ENCODE results near the gene BAIAP2L1.

The BAIAP2L1 gene

DNA sequence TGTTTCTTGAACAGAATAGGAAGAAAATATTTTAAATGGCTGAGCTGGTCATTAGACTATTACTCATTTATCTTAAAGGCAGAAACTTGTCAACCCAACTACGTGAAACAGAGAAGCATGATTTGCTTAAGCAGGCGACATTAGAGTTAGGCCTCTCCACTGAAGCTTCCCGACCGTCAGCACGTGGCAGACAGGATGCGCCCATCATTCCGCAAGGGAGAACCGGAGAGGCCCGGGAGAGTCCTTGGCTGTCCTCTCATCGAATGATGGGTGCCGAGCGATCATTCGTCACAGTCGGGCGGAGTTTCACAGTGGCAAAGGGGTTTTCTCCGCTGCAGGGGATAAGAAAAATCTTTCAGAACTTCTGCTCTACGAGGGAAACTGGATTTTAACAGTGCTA lies 107.6 kb downstream of the BAIAP2L1 start:
- DNase-seq (ENCODE audit: low spot score): no peak

DNA sequence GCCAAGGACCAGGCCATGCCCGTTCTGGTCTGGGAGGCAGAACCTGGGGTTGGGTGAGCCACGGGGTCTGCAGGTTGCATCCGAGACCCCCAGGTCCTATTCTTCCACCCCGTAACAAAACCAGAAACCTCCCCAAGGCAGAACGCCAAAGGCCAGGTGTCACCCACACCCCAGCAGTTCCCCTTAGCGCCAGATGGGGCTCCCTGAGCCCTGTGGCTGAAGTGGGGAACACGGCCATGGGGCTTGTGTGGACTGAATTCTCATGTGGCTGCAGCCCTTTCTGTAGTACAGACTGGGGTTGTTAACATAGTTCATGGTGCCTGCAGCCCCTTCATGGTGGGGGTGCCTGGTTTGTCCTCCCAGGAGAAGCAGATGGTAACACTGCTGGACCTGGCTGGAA lies 109.2 kb downstream of the BAIAP2L1 start:
- no peak for DNase-seq (ENCODE audit: low spot score)

DNA sequence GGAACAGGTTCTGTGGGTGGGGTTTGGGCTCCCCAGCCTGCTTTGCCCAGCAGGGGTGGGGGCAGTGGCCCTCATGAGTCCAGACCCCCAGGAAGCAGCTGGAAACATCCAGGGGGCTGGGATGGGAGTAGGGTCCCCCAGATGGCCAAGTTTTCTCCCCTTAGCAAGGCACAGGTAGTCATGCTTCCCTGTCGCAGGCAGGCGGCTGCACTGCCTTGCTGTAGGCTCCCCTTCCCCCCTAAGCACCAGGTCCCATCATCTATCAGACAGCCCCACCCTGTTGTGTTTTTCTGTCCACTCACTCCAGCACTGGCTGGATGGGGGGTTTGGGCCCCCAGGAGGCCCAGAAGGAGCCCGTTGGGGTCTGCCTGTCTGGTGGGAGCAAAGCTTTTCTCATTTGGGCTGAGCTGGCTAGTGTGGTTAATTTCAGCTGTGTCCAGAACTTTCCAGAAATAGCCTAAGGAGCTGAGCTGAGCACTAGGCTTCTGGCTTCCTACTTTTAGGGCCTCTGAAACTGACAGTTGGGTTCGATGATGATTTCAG lies 111.5 kb downstream of the BAIAP2L1 start:
- no peak for DNase-seq (ENCODE audit: low spot score)

DNA sequence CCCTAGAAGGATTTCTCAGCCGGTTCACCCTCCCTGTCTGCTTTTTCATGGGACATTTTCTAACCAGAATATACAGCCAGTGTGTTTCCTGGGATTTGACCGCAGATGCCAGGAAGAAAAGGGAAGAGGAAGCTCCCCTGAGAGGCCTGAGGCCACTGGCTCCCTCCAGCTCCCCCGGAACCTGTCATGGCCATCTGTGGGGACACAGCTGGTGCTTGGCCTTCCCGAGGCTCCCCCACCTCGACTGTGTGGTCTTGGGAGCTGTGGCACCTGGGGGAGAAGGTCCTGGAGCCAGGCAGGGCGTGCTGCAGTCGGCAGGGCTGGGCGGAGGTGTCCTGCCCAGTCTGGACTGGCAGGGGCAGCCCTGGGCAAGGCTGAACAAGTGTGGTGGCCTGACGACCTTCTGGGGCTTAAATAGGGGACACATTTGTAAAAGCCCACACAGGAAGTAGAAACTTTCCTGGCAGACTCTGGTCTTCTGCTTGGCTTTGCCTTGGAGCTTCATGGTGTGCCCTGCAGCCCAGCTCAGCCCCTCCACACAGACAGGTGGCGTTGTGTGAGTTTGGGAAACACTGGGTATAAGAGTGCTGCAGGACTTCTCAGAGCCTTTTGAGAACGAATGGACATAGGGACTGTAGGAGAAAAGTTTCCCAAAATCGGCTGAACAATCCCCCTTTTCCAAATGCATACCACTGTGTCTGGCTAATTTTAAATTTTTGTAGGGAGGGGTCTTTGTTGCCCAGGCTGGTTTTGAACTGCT lies 112.6 kb downstream of the BAIAP2L1 start:
- DNase-seq (ENCODE audit: low spot score): no peak

DNA sequence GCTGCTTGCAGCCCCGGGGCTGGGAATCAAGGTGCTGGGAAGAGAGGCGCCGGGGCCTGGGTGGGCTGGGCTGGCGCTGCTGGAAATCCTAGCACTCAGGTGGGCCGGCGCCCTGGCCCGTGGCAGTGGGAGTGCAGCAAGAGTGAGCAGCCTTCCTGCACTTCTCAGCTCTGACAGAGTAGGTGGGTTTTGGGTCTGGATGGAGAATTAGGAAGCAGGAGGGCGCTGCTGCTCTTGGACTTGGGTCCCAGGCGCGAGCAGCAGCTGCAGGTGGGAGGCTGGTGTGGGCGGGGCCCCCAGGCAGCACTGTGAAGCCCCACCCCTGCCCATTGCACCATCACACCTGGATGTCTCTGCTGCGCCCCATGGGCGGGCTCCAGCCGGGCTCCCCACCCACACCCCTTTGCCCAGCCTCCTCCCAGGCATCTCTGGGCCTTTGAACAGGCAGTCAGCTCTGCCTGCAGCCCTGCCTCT lies 113.4 kb downstream of the BAIAP2L1 start:
- DNase-seq (ENCODE audit: low spot score): no peak

DNA sequence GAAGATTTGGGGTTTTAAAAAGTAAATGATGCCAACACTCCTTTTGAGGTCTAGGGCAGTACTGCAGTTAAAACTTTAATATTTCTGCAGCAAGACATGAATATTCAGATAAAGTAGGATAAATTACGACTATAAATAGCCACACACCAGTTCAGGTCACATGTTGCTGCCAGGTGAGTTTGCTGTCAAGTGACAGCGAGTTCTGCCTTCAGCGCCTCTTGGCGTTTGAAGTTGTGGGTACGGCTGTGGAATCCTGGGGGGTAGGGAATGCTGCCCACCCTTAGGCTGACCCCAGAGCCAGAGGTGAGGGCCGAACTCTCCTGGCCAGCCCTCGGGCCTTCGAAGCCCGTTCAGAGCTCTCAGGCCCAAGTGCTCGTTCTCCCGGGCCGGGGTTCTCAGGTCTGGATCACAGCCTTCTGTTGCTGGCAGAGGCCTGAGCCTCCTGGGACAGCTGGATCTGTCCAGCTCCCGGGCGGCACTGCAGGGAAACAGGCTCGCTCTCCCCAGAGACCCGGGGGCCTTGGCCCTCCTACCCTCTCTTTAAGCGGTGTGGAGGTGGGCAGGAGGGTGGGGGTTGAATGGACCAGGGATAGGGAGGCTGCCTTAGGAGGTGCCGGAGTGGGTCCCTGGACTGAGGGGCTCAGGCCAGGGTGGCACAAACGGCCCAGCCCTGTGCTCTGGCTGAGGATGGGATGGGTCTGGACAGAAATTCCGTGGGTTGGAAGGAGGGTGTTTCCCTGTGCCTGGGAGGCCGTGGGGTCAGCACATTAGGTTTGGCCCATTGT lies 114.0 kb downstream of the BAIAP2L1 start:
- no peak for DNase-seq (ENCODE audit: low spot score)

DNA sequence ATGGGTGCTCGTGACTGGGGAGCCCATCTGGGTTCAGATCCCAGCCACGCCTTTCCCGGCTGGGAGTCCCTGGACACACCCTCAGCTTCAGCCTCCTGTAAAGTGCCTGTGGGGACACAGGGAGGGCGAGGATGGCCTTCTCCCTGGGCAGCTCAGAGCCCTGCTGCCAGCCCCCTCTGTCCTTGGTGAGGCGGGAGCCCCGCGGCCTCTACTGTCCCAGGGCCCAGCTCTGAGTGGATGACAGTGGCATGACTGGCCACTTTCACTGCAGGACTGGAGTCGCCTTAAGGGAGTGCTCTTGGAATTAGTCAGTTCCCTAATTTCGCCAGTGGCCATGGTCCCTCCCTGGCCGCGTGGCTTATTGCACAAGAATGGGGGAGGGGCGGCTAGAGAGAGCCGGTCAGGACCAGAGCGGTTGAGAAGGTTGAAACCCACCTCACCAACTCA lies 114.8 kb downstream of the BAIAP2L1 start:
- peak; percentile 85 for DNase-seq (ENCODE audit: low spot score)

DNA sequence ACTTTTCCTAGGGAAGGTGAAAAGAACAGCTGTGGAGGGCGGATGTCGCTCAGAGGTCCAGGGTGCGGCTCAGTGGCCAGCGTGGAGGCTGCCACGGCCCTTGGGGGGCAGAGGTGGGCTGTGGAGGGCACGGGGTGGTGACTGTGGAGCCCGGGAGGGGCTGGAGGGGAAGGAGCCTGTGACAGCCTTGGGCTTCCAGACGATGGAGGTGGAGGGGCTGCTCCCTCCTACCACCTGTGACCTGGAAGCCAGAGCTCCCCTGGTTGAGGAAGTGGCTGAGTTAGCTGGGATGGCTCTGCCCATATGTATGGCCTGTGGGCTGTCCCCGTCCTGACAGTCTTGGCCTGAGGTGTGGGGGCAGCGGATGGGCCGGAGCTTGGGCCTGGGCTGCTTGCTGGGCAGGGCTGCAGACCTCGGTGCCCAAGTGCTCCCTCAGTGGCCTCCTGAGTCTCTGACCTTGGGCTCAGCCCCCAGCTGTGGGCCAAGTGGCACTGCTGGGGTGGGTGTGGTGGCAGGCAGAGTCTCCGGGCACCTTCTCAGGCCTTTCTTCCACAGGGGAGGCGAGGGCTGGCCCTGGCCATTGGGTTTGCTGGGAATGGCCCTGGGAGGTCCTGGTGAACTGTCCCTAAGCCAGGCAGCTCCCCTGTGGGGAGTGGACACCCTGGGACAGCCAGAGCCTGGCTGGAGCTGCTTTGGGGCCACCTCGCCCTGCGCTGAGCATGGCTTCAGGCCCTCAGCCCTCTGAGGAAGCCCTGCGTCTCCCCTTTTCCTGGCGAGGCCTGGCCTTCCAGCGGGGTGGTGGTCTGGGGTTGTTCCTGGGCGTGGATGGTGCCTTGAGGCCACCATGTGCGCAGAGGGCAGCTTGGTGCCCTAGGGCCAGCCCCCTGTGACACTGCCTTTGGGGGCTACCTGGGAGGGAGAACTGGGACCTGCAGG lies 115.5 kb downstream of the BAIAP2L1 start:
- no peak for DNase-seq (ENCODE audit: low spot score)

DNA sequence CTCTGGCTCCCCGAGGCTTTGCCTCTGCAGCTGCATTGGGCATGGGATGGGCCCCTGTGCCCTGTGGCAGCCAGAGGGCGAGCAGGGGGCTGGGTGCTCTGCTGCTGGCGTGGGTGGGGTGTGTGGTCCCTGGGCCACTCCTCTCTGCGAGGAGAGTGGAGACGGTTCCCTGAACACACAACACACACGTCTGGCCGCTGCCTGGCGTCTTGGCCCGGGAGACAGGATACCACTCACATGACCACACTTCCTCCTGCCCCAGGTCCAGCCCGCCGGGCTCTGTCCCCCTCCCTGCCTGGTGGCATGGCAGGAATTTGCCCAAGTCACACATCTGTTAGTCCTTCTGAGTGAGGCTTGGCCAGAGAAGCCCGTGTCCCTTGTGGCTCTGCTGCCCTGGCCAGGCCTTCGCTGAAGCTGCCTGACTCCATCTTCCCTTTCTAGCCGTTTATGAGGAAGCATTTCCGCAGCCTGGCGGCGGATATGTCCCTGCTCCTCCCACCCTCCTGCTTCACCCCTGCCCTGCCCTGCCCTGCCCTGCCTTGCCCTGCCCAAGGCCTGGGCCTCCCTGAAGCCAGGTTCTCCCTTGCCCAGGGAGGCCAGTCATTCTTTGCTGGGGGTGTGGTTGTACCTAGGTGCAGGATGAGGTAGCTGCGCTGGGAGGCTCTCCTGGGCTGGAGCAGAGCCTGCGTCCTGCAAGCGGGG lies 116.4 kb downstream of the BAIAP2L1 start:
- peak; percentile 89 for DNase-seq (ENCODE audit: low spot score)

DNA sequence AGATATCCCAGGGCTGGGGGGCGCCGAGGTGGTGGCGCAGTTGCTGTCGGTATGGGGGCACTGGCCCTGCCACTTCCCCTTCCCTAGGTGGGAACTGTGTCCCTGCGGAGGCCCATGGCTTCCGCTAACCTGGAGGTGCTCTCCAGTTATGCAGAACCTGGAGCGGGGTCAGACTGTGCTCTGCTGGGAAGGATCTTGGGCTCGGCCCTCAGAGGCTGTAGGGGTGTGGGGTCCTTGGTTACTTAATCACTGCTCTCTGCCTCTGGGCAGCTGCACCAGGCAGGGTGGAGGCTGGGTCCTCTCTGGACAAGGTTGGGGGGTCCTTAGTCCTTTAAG lies 117.0 kb downstream of the BAIAP2L1 start:
- DNase-seq (ENCODE audit: low spot score): no peak

DNA sequence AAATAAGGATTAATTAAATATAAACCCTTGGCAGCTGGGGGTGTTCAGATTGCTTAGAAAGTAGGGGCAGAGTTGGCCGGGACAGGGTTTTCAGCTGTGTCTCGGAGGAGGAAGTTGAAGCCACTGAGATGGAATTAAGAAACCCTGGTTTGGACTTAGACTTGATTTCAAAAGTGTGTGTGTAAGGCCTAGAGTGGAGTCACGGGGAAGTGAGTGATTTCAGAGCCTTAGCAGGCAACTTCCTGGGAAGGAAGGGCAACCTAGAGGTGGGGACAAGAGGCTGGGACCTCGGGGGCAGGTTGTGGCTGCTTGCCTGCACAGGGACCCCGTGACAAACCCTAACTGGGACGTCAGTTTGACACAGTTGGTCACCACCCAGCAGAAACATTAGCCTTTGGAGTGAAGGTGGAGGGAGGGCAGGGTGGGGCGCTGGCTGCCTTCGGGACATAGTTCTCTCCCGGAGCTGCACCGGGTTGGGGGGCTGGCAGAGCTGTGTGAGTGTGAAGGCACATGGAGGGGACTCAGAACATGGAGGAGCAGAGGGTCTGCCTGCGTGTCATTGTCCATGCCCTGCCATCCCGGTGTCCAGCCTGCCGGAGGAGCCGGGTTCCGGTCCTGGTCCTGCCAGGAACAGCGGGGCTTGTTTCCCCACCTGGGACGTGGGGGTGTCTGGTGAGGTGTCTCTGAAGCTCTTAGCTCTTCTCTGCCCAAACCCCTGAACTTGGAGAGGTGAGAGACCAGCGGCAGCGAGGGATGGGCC lies 117.6 kb downstream of the BAIAP2L1 start:
- peak; percentile 38 for DNase-seq (ENCODE audit: low spot score)

DNA sequence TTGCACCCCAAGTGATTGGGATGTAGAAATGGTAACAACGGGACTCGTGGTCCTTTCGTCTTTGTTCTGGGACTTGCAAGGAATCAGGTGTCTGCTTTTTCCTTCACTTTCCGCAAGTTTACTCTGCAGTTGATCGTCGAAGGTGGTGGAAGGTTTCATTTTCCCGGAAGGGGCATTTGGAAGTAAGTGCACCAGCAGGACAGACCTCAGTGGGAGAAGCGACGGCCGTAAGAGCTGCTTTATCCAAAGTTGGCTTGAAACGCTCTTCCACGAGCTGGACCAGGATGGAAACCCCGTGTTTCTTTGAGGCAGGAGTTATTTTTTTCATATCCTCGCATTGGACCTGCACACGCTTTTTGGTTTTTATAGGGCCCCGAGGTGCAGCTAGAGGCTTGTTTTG lies 118.2 kb downstream of the BAIAP2L1 start:
- DNase-seq (ENCODE audit: low spot score): no peak

DNA sequence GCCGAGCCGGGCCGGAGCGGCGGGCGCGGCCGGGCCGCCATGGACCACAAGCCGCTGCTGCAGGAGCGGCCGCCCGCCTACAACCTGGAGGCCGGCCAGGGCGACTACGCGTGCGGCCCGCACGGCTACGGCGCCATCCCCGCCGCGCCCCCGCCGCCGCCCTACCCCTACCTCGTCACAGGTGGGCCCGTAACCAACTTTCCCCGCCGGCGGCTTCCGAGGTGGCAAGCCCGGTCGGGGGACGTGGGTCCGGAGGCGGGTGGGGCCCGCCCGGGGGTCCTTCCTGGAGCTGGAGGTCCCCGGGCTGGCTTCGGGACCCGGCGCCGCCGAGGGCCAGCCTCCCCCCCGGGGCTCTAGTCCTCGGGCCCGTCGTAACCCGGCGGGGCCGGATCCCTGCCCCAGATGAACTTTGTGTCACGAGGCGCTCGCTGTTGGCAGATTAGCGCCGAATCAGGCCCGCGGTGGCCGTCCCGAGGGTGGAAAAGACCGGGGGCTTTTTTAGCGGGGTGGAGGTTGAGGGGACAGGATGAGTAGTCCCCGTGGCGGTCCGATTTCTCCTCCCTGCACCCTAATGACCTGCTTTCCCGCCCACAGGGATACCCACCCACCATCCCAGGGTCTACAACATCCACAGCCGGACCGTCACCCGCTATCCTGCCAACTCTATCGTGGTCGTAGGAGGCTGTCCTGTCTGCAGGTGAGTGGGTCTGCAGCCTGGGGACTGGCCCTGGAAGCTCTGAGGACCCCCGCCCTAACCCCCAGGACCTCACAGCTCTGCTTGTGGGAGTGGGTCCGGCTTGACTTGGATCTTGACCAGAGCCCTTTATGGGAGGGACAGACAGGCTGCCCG lies 118.9 kb downstream of the BAIAP2L1 start:
- DNase-seq (ENCODE audit: low spot score): no peak

DNA sequence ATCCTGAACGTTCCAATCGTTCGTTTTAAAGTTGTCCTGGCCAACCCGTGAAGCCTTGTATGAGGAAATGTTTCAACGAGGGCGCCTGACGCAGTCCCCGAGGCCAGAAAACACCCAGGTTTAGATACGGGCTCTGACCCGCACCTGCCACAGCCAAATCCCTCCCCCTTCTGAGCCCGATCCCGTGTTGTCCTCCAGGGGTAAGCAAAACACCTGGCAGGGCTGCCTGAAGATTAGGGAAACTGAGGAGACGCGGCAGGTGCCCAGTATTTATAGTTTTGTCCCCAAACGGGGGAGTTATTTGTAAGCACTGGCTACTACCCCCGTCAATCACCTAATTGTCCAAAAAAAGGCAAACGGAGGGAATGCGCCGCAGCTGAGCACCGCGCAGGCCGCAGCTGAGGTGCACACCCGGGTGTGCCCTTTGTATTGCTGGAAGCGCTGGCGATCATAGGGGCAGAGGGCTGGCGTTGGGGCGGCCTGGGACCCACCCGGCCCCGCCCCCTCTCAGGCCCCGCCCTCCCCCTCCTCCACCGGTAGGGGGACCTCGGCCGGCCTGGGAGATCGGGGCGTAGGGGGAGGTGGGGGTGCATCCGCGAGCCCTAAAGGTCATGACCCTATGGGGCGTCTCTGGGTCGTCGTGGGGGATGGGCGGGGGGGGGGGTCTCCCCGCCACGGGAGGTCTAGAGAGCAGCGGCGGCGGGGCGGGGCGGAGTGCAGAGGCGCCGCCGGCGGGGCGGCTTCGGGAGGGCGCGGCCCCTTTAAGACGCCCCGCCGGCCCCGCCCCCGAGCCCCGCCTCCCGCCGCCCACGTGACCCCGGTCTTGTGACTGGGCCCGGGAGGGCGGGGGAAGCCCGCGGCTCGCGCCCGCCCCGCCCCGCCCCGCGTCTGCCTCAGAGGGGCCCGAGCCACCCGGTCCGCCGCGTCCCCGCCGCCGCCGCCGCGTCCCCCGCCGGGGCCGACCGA lies 119.8 kb downstream of the BAIAP2L1 start, which contains the start of gene BRI3:
TSS of gene BRI3 (plus strand) at position 896 of the 966 bp plus-strand sequence. CDS start 110 bp downstream, outside the sequence.
- DNase-seq (ENCODE audit: low spot score): peak; percentile 95

DNA sequence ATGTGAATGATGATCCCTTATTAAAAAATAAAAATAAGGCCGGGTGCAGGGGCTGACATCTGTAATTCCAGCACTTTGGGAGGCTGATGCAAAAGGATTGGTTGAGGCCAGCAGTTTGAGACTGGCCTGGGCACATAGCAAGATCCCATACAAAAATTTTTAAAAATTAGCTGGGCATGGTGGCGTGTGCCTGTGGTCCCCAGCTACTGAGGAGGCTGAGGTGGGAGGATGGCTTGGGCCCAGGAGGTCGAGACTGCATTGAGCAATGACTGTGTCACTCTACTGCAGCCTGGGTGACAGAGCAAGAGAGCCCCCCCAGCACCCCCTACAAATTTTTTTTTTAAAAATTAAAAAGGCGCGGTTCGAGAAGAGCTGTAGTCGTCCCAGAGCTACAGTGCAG lies 120.6 kb downstream of the BAIAP2L1 start:
- no peak for DNase-seq (ENCODE audit: low spot score)

DNA sequence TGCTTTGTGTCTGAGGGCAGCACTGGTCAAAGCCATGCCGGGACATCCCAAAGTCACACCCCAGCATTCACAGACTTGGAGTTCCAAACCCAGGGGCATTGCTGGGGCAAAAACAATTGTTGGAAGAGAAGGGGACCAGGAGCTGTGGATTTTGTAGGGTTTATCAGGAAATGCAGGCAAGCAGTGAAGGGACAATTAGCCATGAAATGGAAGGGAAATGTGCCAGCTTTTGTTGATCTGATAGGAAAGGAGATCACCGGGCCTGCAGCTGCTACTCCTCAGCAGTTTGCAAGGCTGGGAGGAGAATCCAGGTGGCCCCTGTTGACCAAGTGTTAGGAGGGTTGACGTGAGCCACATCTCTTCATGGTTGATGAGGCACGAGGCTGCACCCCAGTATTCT lies 122.0 kb downstream of the BAIAP2L1 start:
- no peak for DNase-seq (ENCODE audit: low spot score)

DNA sequence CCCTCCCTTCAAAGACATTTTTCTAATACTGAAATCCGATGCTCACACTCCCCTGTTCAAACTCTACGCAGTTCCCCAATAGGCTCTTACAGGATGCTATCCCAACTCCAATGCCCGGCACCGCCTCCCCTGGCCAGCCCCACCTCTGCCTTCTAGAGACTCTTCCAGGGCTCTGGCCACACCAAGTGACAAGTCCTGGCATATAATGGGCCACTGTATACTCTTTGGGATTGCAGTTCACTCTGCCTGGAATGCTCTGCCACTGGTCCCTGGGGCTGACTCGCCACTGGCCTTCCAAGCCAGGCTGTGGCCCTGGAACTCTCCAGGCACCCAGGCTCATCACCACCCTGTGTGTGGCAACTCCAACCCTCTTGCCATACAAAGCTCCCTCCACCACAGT lies 122.5 kb downstream of the BAIAP2L1 start:
- DNase-seq (ENCODE audit: low spot score): peak; percentile 1

DNA sequence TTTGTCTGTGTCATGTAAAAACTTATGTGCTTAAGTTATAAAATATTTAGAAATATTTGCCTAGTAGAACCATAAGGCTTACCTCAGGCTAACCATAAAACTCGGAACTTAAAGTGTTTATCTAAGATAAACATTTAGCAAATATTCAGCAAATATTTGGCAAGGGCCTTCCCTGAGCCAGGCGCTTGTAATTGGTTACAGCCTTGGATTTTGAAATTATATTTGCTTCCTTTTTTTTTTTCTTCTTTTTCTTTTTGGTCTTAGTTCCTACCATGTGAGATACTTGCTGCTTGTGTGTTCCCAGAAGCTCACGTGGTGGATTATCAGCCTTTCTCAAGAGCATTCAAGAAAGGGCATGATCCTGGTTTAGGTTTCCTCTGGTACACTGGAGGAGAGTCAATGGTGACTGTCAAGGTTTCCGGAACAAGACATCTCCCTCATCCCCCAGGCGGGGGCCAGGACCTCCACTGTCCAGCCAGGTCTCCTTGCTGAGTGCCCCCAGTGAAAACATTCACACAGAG lies 124.6 kb downstream of the BAIAP2L1 start:
- DNase-seq (ENCODE audit: low spot score): peak; percentile 25

All from AG08395 (cell line).